K562 treated with DMSO at 1 percent for 48 hours (cell line): ENCODE results near the gene SLC10A2. TPM values are rescaled to one million over a fixed set of nuclear protein-coding genes. Genes with fewer than 3 reads are reported as not detected.

Experiments used
- total RNA-seq: library from RNA; unstranded; fragments of 300-600 nt; gene quantifications from 2 replicates; pipeline ENCODE4 v1.2.3, GENCODE V29; 2022; ENCODE audit warnings: low replicate concordance; ENCODE audit errors: extremely low read depth

Gene SLC10A2
- not detected in 2 replicates for total RNA-seq

GRCh38 chr13:103066079-103066780, at the start of gene SLC10A2:
Gene SLC10A2, minus strand, starts transcription at chr13:103066417. Its CDS starts 168 bp downstream, at chr13:103066249.

Other genes with a start within 250 kb of the SLC10A2 start
- not detected in 2 replicates for gene ERCC5, start 220.4 kb downstream of the SLC10A2 start, total RNA-seq